K562 (cell line): ENCODE data around the gene MED29. TPM values are rescaled to one million over a fixed set of nuclear protein-coding genes. Genes with fewer than 3 reads are reported as not detected.

Experiments used
- CBFB ChIP-seq: sonication (generic); formaldehyde crosslinking; IDR thresholded peaks from 2 replicates; pipeline ENCODE4 v1.4.0; 2020; ENCODE audit warnings: mild to moderate bottlenecking, missing genetic modification reagents
- CREB5 ChIP-seq: fragments of 250-450 bp; sonication (Bioruptor Pico); IDR thresholded peaks from 2 replicates; pipeline ENCODE4 v1.5.0; 2020; ENCODE audit warnings: mild to moderate bottlenecking
- DNMT1 ChIP-seq: fragments of 450-650 bp; IDR thresholded peaks from 2 replicates; pipeline ENCODE4 v1.6.1; 2016; ENCODE audit warnings: antibody characterized with exemption, mild to moderate bottlenecking
- KAT7 ChIP-seq: sonication (generic); formaldehyde crosslinking; IDR thresholded peaks from 2 replicates; pipeline ENCODE4 v1.8.0; 2022; ENCODE audit warnings: missing genetic modification reagents, mild to moderate bottlenecking, borderline replicate concordance
- MEF2D ChIP-seq: conservative IDR thresholded peaks from 2 replicates; pipeline ENCODE4 v1.6.1; 2016; ENCODE audit warnings: low read depth, missing genetic modification characterization, missing compliant biosample characterization
- NBN ChIP-seq: fragments of 450-650 bp; IDR thresholded peaks from 2 replicates; pipeline ENCODE4 v1.6.1; 2016; ENCODE audit warnings: low read depth, mild to moderate bottlenecking
- NR4A1 ChIP-seq, 2 experiments: fragments of 250-450 bp in 1 of 2; fragments of 450-650 bp in 1 of 2; sonication (Bioruptor Pico) in 1 of 2; IDR thresholded peaks; 2 replicates each; pipeline versions ENCODE4 v1.4.0 to v1.6.1; 2016 to 2020; ENCODE audit warnings: mild to moderate bottlenecking in 2 of 2, missing compliant biosample characterization in 1 of 2, missing genetic modification characterization in 1 of 2, moderate library complexity in 1 of 2
- PTTG1 ChIP-seq: fragments of 450-650 bp; IDR thresholded peaks from 2 replicates; pipeline ENCODE4 v1.6.1; 2016; ENCODE audit warnings: low read depth, mild to moderate bottlenecking, missing genetic modification characterization, missing compliant biosample characterization
- RHOXF2B ChIP-seq: fragments of 250-450 bp; sonication (Bioruptor Pico); conservative IDR thresholded peaks from 2 replicates; pipeline ENCODE4 v1.5.1; 2021
- SP2 ChIP-seq: IDR thresholded peaks from 2 replicates; pipeline ENCODE4 v1.6.1; 2011; ENCODE audit warnings: mild to moderate bottlenecking, low read depth, low read length, moderate library complexity; ENCODE audit not compliant: poor library complexity, severe bottlenecking; ENCODE audit errors: extremely low read depth
- SRSF7 ChIP-seq: fragments of 200-400 bp; formaldehyde crosslinking; optimal IDR thresholded peaks from 2 replicates; pipeline ENCODE3; 2017; ENCODE audit warnings: mild to moderate bottlenecking, low read depth, low read length
- STAG1 ChIP-seq: sonication (generic); formaldehyde crosslinking; IDR thresholded peaks from 2 replicates; pipeline ENCODE4 v1.5.0; 2020; ENCODE audit warnings: missing genetic modification reagents, borderline replicate concordance
- VEZF1 ChIP-seq: fragments of 200-800 bp; sonication (Bioruptor generic); IDR thresholded peaks from 2 replicates; pipeline ENCODE4 v1.6.1; 2017; ENCODE audit warnings: missing genetic modification characterization, missing compliant biosample characterization
- XRCC3 ChIP-seq: fragments of 450-650 bp; IDR thresholded peaks from 2 replicates; pipeline ENCODE4 v1.6.1; 2017; ENCODE audit warnings: mild to moderate bottlenecking, moderate library complexity
- ZNF407 ChIP-seq: fragments of 450-650 bp; IDR thresholded peaks from 2 replicates; pipeline ENCODE4 v1.6.1; 2016; ENCODE audit warnings: low read depth
- ZNF668 ChIP-seq: fragments of 250-450 bp; sonication (Bioruptor Pico); IDR thresholded peaks from 2 replicates; pipeline ENCODE4 v1.8.0; 2022; ENCODE audit warnings: mild to moderate bottlenecking, inconsistent platforms
- polyA plus RNA-seq, 8 experiments: library from polyadenylated mRNA; depleted of rRNA in 4 of 8; stranded (reverse) in 5 of 8; unstranded in 3 of 8; fragments of >200 nt; fragmentation: Nextera tagmentation in 2 of 8; fragmentation: Illumina TruSeq in 1 of 8; extraction: Ambion mirVana in 2 of 8; extraction: Trizol in 1 of 8; gene quantifications; 2 replicates each; pipeline versions ENCODE4 v1.2.1 to v1.2.3, GENCODE V29; 2011 to 2014; ENCODE audit warnings: inconsistent platforms in 1 of 8, missing spikeins in 1 of 8
- total RNA-seq, 7 experiments: library from RNA; depleted of rRNA in 6 of 7; stranded (reverse); fragments of >200 nt in 6 of 7; fragmentation: Illumina TruSeq in 2 of 7; extraction: Trizol in 2 of 7; gene quantifications; 2 replicates each; pipeline versions ENCODE4 v1.2.1 to v1.2.3, GENCODE V29; 2011 to 2021; ENCODE audit warnings: low replicate concordance in 1 of 7

The MED29 gene
- total and polyA plus RNA-seq, 9 of the 15 experiments (the other 6 are each of a cell fraction or from before 2014, with no cell fraction given), result 1.8 to 22.6 (median 12.4) TPM

- TF ChIP-seq ZNF407 (no peak; the same call in 1 of the 2 replicates), DNMT1 (0 out of 2 replicates have a peak, but pooled peaks have one; percentile 56), RHOXF2B (CRISPR knock-in tag) (no peak), CREB5 (CRISPR knock-in tag) (no peak), XRCC3 (no peak), KAT7 (CRISPR knock-in tag) (peak; percentile 31), VEZF1 (peak; percentile 78), PTTG1 (tag) (no peak), SP2 (no peak), NBN (peak; percentile 45; the same call in 1 of the 2 replicates), MEF2D (tag) (no peak), STAG1 (CRISPR knock-in tag) (no peak), ZNF668 (CRISPR knock-in tag) (no peak), CBFB (CRISPR knock-in tag) (0 out of 2 replicates have a peak, but pooled peaks have one; percentile 53), SRSF7 (no peak), NR4A1 (CRISPR knock-in tag; IDR thresholded peaks at IDR 0.05) (0 out of 2 replicates have a peak, but pooled peaks have one; percentile 70), NR4A1 (tag; IDR thresholded peaks at IDR 0.05) (no peak)
Observed at GRCh38 chr19:39435499-39436349, 44.5 kb downstream of the MED29 start, which contains the start of gene RPS16 (continued).
